Prostate gland (tissue), 2 donors: ENCODE results near the gene OXCT2. TPM values are rescaled to one million over a fixed set of nuclear protein-coding genes. Genes with fewer than 3 reads are reported as not detected.

ENCODE experiments used
- DNase-seq: peaks from one replicate; pipeline ENCODE4 v3.0.0-alpha.2; 2019; ENCODE audit warnings: low spot score
- H3K27ac ChIP-seq, 2 donors: fragments of 200-600 bp; sonication (generic); 2 replicates each; pipeline ENCODE4 v1.5.1; 2017 to 2019
- H3K27me3 ChIP-seq: fragments of 200-600 bp; sonication (generic); replicated peaks from 2 replicates; pipeline ENCODE4 v1.5.1; 2019; ENCODE audit not compliant: insufficient read depth
- H3K36me3 ChIP-seq, 2 donors: fragments of 200-600 bp; sonication (generic); 1 replicate in 1 of 2; 2 replicates in 1 of 2; pipeline versions ENCODE4 v1.5.1 to v1.8.1; 2017 to 2019
- H3K4me1 ChIP-seq: fragments of 200-600 bp; sonication (generic); replicated peaks from 2 replicates; pipeline ENCODE4 v1.5.1; 2019
- H3K4me3 ChIP-seq, 2 donors: fragments of 200-600 bp; sonication (generic); 2 replicates each; pipeline ENCODE4 v1.5.1; 2017 to 2019
- H3K9me3 ChIP-seq: fragments of 200-600 bp; sonication (generic); 2 replicates; pipeline ENCODE4 v1.5.1; 2017
- CTCF ChIP-seq, 4 experiments: fragments of 200-600 bp in 2 of 4; fragments of 450-650 bp in 2 of 4; sonication (generic) in 2 of 4; IDR thresholded peaks; 1 replicate in 3 of 4; 2 replicates in 1 of 4; pipeline ENCODE4 v1.5.1; 2016 to 2019; ENCODE audit warnings: antibody characterized with exemption in 4 of 4, mild to moderate bottlenecking in 2 of 4, moderate library complexity in 2 of 4
- POLR2A ChIP-seq: fragments of 450-650 bp; IDR thresholded peaks from one replicate; pipeline ENCODE4 v1.6.1; 2016; ENCODE audit warnings: antibody characterized with exemption, mild to moderate bottlenecking
- POLR2AphosphoS5 ChIP-seq: sonication (generic); formaldehyde crosslinking; IDR thresholded peaks from one replicate; pipeline ENCODE4 v1.6.1; 2017; ENCODE audit warnings: antibody characterized with exemption
- WGBS: methylation state at CpG from one replicate; pipeline ENCODE4 v1.1.5; 2018; 5-methylcytosine and 5-hydroxymethylcytosine counted together
- intact Hi-C: fragments of 100-400 bp; cut with DNase I; formaldehyde crosslinking; loops from one replicate; pipeline ENCODE4 v1.14.2; 2022
- total RNA-seq, 2 donors: library from RNA; depleted of rRNA; stranded (reverse); fragments of >200 nt; gene quantifications; one replicate each; pipeline ENCODE4 v1.1.0, GENCODE V29; 2016

Gene OXCT2
- total RNA-seq, 2 donors from 2014 or later, result 1.0 to 4.9 TPM

GRCh38 chr1:39733161-39733560, 38.0 kb downstream of the OXCT2 start:
- no peak for DNase-seq
- 31% methylated on average over 7 of the region's 7 CpGs for WGBS
- no peaks in the 10 kb centered on the region for H3K36me3 ChIP-seq

GRCh38 chr1:39732730-39733129, 38.4 kb downstream of the OXCT2 start:
- intact Hi-C loops, result no loop called here
- no peak overlapping the region for H3K4me3 ChIP-seq
- DNase-seq, result no peak
- peaks cover 2% of the 10 kb centered on the region for H3K27me3 ChIP-seq
- no peak overlapping the region for H3K27ac ChIP-seq
- no peaks in the 10 kb centered on the region for H3K4me1 ChIP-seq
- WGBS, result 36% methylated on average over 3 of the region's 3 CpGs
- no peaks in the 10 kb centered on the region for H3K9me3 ChIP-seq
- no peak for TF ChIP-seq POLR2A
- TF ChIP-seq CTCF (IDR thresholded peaks at IDR 0.05), result no peak
- no peak for TF ChIP-seq POLR2AphosphoS5
- H3K36me3 ChIP-seq, result no peaks in the 10 kb centered on the region

More at GRCh38 chr1:39733161-39733560, 38.0 kb downstream of the OXCT2 start:
- intact Hi-C loops, result no loop called here
- H3K9me3 ChIP-seq, result no peaks in the 10 kb centered on the region
- no peaks in the 10 kb centered on the region for H3K4me1 ChIP-seq
- no peaks in the 10 kb centered on the region for H3K27me3 ChIP-seq
- TF ChIP-seq CTCF (IDR thresholded peaks at IDR 0.05) (no peak), POLR2A (no peak), POLR2AphosphoS5 (no peak)
- H3K4me3 ChIP-seq, result no peak overlapping the region
- H3K27ac ChIP-seq, result no peak overlapping the region

GRCh38 chr1:39729842-39730241, 41.3 kb downstream of the OXCT2 start:
- Histone ChIP-seq H3K4me1 (no peaks in the 10 kb centered on the region), H3K27me3 (peaks cover 5% of the 10 kb centered on the region), H3K36me3 (no peaks in the 10 kb centered on the region), H3K4me3 (no peak overlapping the region), H3K9me3 (no peaks in the 10 kb centered on the region), H3K27ac (no peak overlapping the region)
- intact Hi-C loops, result no loop called here
- 39% methylated on average over 4 of the region's 4 CpGs for WGBS
- TF ChIP-seq POLR2AphosphoS5 (no peak), CTCF (IDR thresholded peaks at IDR 0.05) (no peak), POLR2A (no peak)
- DNase-seq, result no peak

GRCh38 chr1:39729030-39729429, 42.1 kb downstream of the OXCT2 start:
- no peak for TF ChIP-seq POLR2A
- TF ChIP-seq POLR2AphosphoS5, result no peak
- no peak for TF ChIP-seq CTCF (IDR thresholded peaks at IDR 0.05)
- Histone ChIP-seq H3K4me3 (no peak overlapping the region), H3K9me3 (no peaks in the 10 kb centered on the region), H3K36me3 (no peaks in the 10 kb centered on the region), H3K27me3 (peaks cover 5% of the 10 kb centered on the region), H3K4me1 (no peaks in the 10 kb centered on the region), H3K27ac (no peak overlapping the region)
- intact Hi-C loops, result no loop called here
- no peak for DNase-seq
- 50% methylated on average over 3 of the region's 3 CpGs for WGBS

- intact Hi-C loops, result no loop called here
- H3K27ac ChIP-seq, result no peak overlapping the region
- H3K9me3 ChIP-seq, result no peaks in the 10 kb centered on the region
- TF ChIP-seq CTCF (IDR thresholded peaks at IDR 0.05) (no peak), POLR2A (no peak), POLR2AphosphoS5 (no peak)
- peaks cover 5% of the 10 kb centered on the region for H3K27me3 ChIP-seq
- H3K4me3 ChIP-seq, result no peak overlapping the region
- 67% methylated on average over 14 of the region's 14 CpGs for WGBS
- H3K4me1 ChIP-seq, result no peaks in the 10 kb centered on the region
- no peak for DNase-seq
- H3K36me3 ChIP-seq, result no peaks in the 10 kb centered on the region
These were observed 43.2 kb downstream of the OXCT2 start for GRCh38 chr1:39727932-39728317.
